ENCODE results near the gene ZNF207. TPM values are rescaled to one million over a fixed set of nuclear protein-coding genes. Genes with fewer than 3 reads are reported as not detected.

The ZNF207 gene
- total RNA-seq, 1 experiment from 2014 or later = 177 TPM

GRCh38 chr17:32335046-32335445 lies 14.9 kb upstream of the ZNF207 start:
- H3K27ac ChIP-seq (ENCODE audit: low read depth, low read length, poor library complexity, severe bottlenecking) = no peak overlapping the region
- no peaks in the 10 kb centered on the region for H3K9me3 ChIP-seq (ENCODE audit: low read depth, low read length, poor library complexity, severe bottlenecking)
- no peak overlapping the region for H3K4me3 ChIP-seq (ENCODE audit: low read depth, low read length, poor library complexity, severe bottlenecking)
- peaks cover 8% of the 10 kb centered on the region for H3K36me3 ChIP-seq (ENCODE audit: insufficient read depth, low read length, poor library complexity, severe bottlenecking)
- intact Hi-C loops (cut with micrococcal nuclease; ENCODE audit: unreplicated experiment) = no loop called here
- no peak for TF ChIP-seq CTCF (conservative IDR thresholded peaks at IDR 0.05; ENCODE audit: low read depth, low read length)
- no peak for TF ChIP-seq EZH2 (IDR thresholded peaks at IDR 0.05; ENCODE audit: borderline replicate concordance, low read depth, low read length, poor library complexity, severe bottlenecking)
- POLR2A ChIA-PET (ENCODE audit: low non-redundant PET) = no interaction called here
- no peak for DNase-seq (ENCODE audit: low spot score)
- no TSS peak for BruUV-seq (replicated peaks)
- no peaks in the 10 kb centered on the region for H3K27me3 ChIP-seq (replicated peaks; ENCODE audit: insufficient read depth, low read depth, low read length, poor library complexity)
- peaks cover 11% of the 10 kb centered on the region for H3K4me1 ChIP-seq (ENCODE audit: insufficient read depth, low read length, poor library complexity, severe bottlenecking)
- CTCF ChIA-PET = no interaction called here

DNA sequence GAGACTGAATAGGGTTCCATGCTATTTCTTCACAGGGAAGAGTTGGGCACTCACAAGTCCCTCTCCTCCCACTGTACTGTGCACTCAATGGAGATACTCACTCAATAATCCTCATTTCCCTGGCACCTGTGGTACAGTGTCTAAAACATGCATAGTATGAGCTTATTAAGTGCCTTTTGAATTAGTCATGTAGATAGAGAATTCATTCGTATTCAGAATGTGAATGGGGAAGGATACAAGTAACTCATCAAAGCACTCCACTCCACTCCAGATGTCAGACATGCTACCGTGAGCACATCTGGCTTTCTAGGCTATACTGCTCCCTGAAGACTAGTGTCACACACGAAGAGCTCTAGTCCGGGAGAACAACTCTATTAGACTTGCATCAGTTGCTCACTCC lies 14.3 kb upstream of the ZNF207 start:
- Histone ChIP-seq H3K4me3 (ENCODE audit: low read depth, low read length, poor library complexity, severe bottlenecking) (no peak overlapping the region), H3K36me3 (ENCODE audit: insufficient read depth, low read length, poor library complexity, severe bottlenecking) (peaks cover 8% of the 10 kb centered on the region), H3K27me3 (replicated peaks; ENCODE audit: insufficient read depth, low read depth, low read length, poor library complexity) (no peaks in the 10 kb centered on the region), H3K4me1 (ENCODE audit: insufficient read depth, low read length, poor library complexity, severe bottlenecking) (peaks cover 7% of the 10 kb centered on the region), H3K27ac (ENCODE audit: low read depth, low read length, poor library complexity, severe bottlenecking) (no peak overlapping the region), H3K9me3 (ENCODE audit: low read depth, low read length, poor library complexity, severe bottlenecking) (no peaks in the 10 kb centered on the region)
- DNase-seq (ENCODE audit: low spot score) = peak; percentile 42
- POLR2A ChIA-PET (ENCODE audit: low non-redundant PET) = no interaction called here
- CTCF ChIA-PET = no interaction called here
- intact Hi-C loops (cut with micrococcal nuclease; ENCODE audit: unreplicated experiment) = no loop called here
- TF ChIP-seq EZH2 (IDR thresholded peaks at IDR 0.05; ENCODE audit: borderline replicate concordance, low read depth, low read length, poor library complexity, severe bottlenecking) = no peak
- no peak for TF ChIP-seq CTCF (conservative IDR thresholded peaks at IDR 0.05; ENCODE audit: low read depth, low read length)
- BruUV-seq (replicated peaks) = no TSS peak

GRCh38 chr17:32341141-32341856 lies 8.7 kb upstream of the ZNF207 start:
- ChIA-PET CTCF (no interaction called here), POLR2A (ENCODE audit: low non-redundant PET) (no interaction called here)
- H3K36me3 ChIP-seq (ENCODE audit: insufficient read depth, low read length, poor library complexity, severe bottlenecking) = peaks cover 4% of the 10 kb centered on the region
- H3K4me1 ChIP-seq (ENCODE audit: insufficient read depth, low read length, poor library complexity, severe bottlenecking) = no peaks in the 10 kb centered on the region
- H3K4me3 ChIP-seq (ENCODE audit: low read depth, low read length, poor library complexity, severe bottlenecking) = peak overlapping the region; percentile 55
- no peak for TF ChIP-seq CTCF (conservative IDR thresholded peaks at IDR 0.05; ENCODE audit: low read depth, low read length)
- no peak for TF ChIP-seq EZH2 (IDR thresholded peaks at IDR 0.05; ENCODE audit: borderline replicate concordance, low read depth, low read length, poor library complexity, severe bottlenecking)
- peak overlapping the region; percentile 59 for H3K27ac ChIP-seq (ENCODE audit: low read depth, low read length, poor library complexity, severe bottlenecking)
- DNase-seq (ENCODE audit: low spot score) = no peak
- H3K9me3 ChIP-seq (ENCODE audit: low read depth, low read length, poor library complexity, severe bottlenecking) = no peaks in the 10 kb centered on the region
- no peaks in the 10 kb centered on the region for H3K27me3 ChIP-seq (replicated peaks; ENCODE audit: insufficient read depth, low read depth, low read length, poor library complexity)
- intact Hi-C loops (cut with micrococcal nuclease; ENCODE audit: unreplicated experiment) = no loop called here
- no TSS peak for BruUV-seq (replicated peaks)
